ENCODE data around the gene CHIT1. TPM values are rescaled to one million over a fixed set of nuclear protein-coding genes. Genes with fewer than 3 reads are reported as not detected.

The CHIT1 gene
- total RNA-seq, 1 experiment from 2014 or later = not detected

GRCh38 chr1:203208181-203208580, 21.3 kb downstream of the CHIT1 start:
- no TSS peak for BruUV-seq (replicated peaks)
- H3K4me3 Mint-ChIP-seq (ENCODE audit: low read depth, unreplicated experiment) = no peak overlapping the region
- no peaks in the 10 kb centered on the region for H3K36me3 Mint-ChIP-seq (ENCODE audit: insufficient read depth, unreplicated experiment)
- no peak for TF ChIP-seq CTCF (IDR thresholded peaks at IDR 0.05; ENCODE audit: unreplicated experiment)
- DNase-seq = no peak
- H3K27me3 Mint-ChIP-seq (ENCODE audit: unreplicated experiment) = peaks cover 82% of the 10 kb centered on the region
- CTCF ChIA-PET = interaction anchor here (1.2 to 2.0 kb wide), 2 partner anchors 8 to 90 kb away, joined by 3 to 5 read pairs; no protein-coding TSS in a partner anchor
- H3K9me3 Mint-ChIP-seq (ENCODE audit: low read depth, unreplicated experiment) = no peaks in the 10 kb centered on the region
- H3K27ac Mint-ChIP-seq (ENCODE audit: unreplicated experiment) = no peak overlapping the region
- intact Hi-C loops (cut with micrococcal nuclease; ENCODE audit: unreplicated experiment) = no loop called here
- H3K4me1 Mint-ChIP-seq (ENCODE audit: low read depth, unreplicated experiment) = no peaks in the 10 kb centered on the region

GRCh38 chr1:203207751-203208150, 21.7 kb downstream of the CHIT1 start:
- intact Hi-C loops (cut with micrococcal nuclease; ENCODE audit: unreplicated experiment) = no loop called here
- CTCF ChIA-PET = interaction anchor here (1.2 to 2.0 kb wide), 2 partner anchors 9 to 90 kb away, joined by 3 to 5 read pairs; no protein-coding TSS in a partner anchor
- Mint-ChIP-seq H3K4me3 (ENCODE audit: low read depth, unreplicated experiment) (no peak overlapping the region), H3K36me3 (ENCODE audit: insufficient read depth, unreplicated experiment) (no peaks in the 10 kb centered on the region), H3K4me1 (ENCODE audit: low read depth, unreplicated experiment) (no peaks in the 10 kb centered on the region), H3K27ac (ENCODE audit: unreplicated experiment) (no peak overlapping the region), H3K9me3 (ENCODE audit: low read depth, unreplicated experiment) (no peaks in the 10 kb centered on the region), H3K27me3 (ENCODE audit: unreplicated experiment) (peaks cover 82% of the 10 kb centered on the region)
- DNase-seq = no peak
- BruUV-seq (replicated peaks) = no TSS peak
- TF ChIP-seq CTCF (IDR thresholded peaks at IDR 0.05; ENCODE audit: unreplicated experiment) = no peak

GRCh38 chr1:203206129-203206687, 23.3 kb downstream of the CHIT1 start:
- intact Hi-C loops (cut with micrococcal nuclease; ENCODE audit: unreplicated experiment) = no loop called here
- Mint-ChIP-seq H3K4me1 (ENCODE audit: low read depth, unreplicated experiment) (no peaks in the 10 kb centered on the region), H3K27ac (ENCODE audit: unreplicated experiment) (no peak overlapping the region), H3K27me3 (ENCODE audit: unreplicated experiment) (peaks cover 82% of the 10 kb centered on the region), H3K9me3 (ENCODE audit: low read depth, unreplicated experiment) (no peaks in the 10 kb centered on the region), H3K36me3 (ENCODE audit: insufficient read depth, unreplicated experiment) (no peaks in the 10 kb centered on the region), H3K4me3 (ENCODE audit: low read depth, unreplicated experiment) (no peak overlapping the region)
- BruUV-seq (replicated peaks) = no TSS peak
- DNase-seq = no peak
- TF ChIP-seq CTCF (IDR thresholded peaks at IDR 0.05; ENCODE audit: unreplicated experiment) = no peak
- CTCF ChIA-PET = no interaction called here

GRCh38 chr1:203204756-203205155, 24.7 kb downstream of the CHIT1 start:
- Mint-ChIP-seq H3K4me1 (ENCODE audit: low read depth, unreplicated experiment) (no peaks in the 10 kb centered on the region), H3K9me3 (ENCODE audit: low read depth, unreplicated experiment) (no peaks in the 10 kb centered on the region), H3K27ac (ENCODE audit: unreplicated experiment) (no peak overlapping the region), H3K36me3 (ENCODE audit: insufficient read depth, unreplicated experiment) (no peaks in the 10 kb centered on the region), H3K4me3 (ENCODE audit: low read depth, unreplicated experiment) (no peak overlapping the region), H3K27me3 (ENCODE audit: unreplicated experiment) (peaks cover 84% of the 10 kb centered on the region)
- DNase-seq = no peak
- intact Hi-C loops (cut with micrococcal nuclease; ENCODE audit: unreplicated experiment) = no loop called here
- TF ChIP-seq CTCF (IDR thresholded peaks at IDR 0.05; ENCODE audit: unreplicated experiment) = no peak
- no TSS peak for BruUV-seq (replicated peaks)
- CTCF ChIA-PET = no interaction called here
